ENCODE results near the gene LRRC71.
A peak's percentile ranks its signal among the peaks of the same experiment; 100 is the strongest.
"Not testable (repeated sequence)": the region's sequence is repeated elsewhere in the genome, so short reads cannot be mapped to it uniquely, and the experiment has no call there.

The LRRC71 gene

DNA sequence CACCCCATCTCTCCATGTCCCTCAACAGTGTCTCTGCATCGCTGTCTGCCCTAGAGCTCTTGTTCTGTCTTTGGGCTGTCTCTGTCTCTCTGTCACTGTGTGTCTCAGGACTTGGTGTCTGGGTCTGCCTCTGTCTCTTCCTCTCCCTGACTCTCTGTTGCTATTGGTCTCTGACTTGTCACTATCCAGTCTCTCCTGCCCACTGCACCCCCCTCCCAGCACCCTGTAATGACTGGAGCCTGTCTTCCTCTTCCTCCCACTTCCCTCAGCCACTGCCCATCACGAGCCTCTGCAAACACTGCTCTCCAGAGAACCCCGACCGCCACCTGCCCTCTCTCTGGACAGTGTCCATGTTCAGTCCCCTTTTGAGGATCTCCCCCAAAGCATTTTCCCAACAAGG, 14.8 kb upstream of the LRRC71 start:
- DNase-seq: no peak

DNA sequence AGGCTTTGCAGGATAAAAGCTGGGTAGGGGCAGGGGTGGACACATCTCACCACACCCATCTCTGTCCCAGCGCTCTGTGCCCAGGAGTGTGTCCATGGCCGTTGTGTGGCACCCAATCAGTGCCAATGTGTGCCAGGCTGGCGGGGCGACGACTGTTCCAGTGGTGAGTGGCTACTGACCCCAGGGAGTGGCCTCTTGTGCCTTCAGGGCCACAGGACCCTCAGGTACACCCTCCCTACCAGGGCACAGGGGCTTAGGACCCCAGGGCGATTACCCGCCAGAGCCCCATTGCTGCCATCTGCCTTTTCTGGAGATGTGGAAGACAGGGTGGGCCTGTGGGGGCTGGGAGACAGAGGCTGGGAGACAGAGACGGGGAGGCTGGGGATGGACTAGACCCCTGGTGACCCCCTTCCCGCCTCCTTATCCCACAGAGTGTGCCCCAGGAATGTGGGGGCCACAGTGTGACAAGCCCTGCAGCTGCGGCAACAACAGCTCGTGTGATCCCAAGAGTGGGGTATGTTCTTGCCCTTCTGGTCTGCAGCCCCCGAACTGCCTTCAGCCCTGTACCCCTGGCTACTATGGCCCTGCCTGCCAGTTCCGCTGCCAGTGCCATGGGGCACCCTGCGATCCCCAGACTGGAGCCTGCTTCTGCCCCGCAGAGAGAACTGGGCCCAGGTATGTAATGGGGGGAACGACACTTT, 14.1 kb upstream of the LRRC71 start:
- DNase-seq: no peak

DNA sequence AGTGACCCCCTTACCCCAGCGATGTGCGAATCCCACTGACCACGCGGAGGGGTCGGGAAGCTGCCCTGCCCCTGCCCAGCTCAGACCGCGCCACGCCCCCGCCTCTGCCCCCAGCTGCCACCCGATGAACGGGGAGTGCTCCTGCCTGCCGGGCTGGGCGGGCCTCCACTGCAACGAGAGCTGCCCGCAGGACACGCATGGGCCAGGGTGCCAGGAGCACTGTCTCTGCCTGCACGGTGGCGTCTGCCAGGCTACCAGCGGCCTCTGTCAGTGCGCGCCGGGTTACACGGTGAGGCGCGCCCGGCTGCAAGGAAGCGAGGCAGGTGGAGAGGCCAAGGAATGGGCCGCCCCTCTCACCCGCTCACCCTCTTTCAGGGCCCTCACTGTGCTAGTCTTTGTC, 11.9 kb upstream of the LRRC71 start:
- no peak for DNase-seq

DNA sequence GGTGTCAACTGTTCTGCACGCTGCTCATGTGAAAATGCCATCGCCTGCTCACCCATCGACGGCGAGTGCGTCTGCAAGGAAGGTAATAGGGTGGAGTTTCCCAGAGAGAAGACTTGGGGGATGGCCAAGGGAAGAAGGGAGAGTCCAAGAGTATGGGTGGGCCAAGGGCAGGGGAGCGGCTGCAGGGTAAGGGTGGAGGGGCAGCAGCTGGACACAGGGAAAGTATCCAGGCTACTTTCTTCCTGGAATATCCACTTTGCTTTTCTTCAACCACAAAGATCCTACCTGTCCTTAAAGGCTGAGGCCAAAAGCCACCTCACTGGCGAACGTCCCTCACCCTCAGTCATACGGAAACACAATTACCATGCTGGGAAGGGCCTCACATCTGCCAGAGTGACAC, 11.5 kb upstream of the LRRC71 start:
- no peak for DNase-seq

DNA sequence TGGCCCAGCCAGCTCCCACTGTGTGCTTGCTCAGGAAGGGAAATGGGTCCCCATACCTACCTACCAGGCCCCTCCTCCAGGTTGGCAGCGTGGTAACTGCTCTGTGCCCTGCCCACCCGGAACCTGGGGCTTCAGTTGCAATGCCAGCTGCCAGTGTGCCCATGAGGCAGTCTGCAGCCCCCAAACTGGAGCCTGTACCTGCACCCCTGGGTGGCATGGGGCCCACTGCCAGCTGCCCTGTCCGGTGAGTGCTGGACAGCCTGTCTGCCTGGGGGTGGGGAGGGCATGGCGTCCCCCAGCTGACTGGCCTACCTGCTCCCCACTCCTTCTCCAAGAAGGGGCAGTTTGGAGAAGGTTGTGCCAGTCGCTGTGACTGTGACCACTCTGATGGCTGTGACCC, 10.8 kb upstream of the LRRC71 start:
- no peak for DNase-seq

- no peak for DNase-seq
Measured at GRCh38 chr1:156910309-156910782, 10.1 kb upstream of the LRRC71 start.

DNA sequence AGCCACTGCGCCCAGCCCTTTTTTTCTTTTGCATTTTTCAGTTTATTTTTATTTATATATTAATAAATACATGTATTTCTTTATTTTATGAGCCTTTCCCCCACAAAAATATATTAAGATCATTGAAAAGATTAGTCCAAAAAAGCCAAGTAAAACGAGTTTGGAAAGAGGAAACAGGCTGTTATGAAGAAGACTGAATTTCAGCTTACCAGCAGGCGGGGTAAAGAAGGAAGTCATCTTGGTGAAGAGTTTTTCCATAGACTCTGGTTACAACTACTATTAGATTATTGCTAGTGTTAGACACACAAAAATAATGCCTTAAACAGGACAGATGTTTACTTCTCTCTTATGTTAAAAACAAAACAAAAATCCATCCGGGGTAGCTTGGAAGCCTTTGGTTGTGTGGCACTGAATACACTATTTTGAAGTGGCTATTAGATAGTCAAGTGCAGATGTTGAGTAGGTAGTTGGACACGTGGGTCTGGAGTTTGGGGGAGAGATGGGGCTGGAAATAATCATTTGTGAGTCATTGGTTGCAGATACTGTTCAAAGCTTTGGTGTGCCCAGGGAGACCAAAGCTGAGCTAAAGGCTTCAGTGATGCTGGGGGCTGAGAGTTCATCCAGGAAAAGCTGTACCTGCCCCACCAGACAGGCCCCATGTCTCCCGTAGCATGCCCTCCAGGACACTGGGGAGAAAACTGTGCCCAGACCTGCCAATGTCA, 8.7 kb upstream of the LRRC71 start:
- DNase-seq: no peak

GRCh38 chr1:156912310-156912709, 8.1 kb upstream of the LRRC71 start:
- DNase-seq: no peak

DNA sequence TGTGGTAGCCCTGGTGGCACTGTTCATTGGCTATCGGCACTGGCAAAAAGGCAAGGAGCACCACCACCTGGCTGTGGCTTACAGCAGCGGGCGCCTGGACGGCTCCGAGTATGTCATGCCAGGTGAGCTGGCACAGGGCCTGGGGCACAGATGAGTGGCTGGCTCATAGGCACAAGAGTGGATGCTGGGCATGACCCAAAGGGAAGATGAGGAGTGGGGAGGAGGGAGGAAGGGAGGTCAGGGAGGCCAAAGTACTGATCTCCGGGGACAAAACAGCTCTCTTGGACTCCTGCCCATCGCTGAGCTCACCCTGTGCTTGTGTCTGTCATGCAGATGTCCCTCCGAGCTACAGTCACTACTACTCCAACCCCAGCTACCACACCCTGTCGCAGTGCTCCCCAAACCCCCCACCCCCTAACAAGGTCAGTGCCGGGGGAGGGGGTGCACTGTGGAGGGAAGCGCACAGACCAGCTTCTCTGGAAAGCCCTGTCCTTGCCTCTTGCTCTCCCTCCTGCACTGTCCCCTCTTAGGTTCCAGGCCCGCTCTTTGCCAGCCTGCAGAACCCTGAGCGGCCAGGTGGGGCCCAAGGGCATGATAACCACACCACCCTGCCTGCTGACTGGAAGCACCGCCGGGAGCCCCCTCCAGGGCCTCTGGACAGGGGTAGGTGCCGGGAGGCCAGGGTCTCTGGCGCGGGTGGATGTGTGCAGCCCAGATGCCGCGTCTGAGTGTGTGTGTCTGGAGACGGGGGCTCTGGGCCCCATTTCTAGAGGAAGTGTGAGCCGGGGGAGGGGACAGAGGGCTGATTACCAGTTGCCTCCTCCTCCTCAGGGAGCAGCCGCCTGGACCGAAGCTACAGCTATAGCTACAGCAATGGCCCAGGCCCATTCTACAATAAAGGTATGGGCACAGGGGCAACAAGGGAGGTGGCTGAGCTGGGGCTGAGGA, 7.3 kb upstream of the LRRC71 start:
- DNase-seq: no peak

GRCh38 chr1:156913809-156914387, 6.5 kb upstream of the LRRC71 start:
- DNase-seq: no peak

DNA sequence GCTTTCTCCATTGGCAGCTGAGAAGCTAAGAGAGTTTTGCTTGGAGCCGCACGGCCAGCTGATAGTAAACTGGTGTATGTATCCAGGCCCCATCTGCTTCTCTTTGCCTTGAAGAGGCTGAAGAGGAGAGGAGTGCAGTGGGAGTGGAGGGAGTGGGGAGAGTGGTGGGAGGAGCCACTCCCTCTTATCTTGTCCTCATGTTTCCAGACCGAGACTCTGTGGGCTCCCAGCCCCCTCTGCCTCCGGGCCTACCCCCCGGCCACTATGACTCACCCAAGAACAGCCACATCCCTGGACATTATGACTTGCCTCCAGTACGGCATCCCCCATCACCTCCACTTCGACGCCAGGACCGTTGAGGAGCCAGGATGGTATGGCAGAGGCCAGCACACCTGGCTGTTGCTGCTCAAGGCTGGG, 6.0 kb upstream of the LRRC71 start:
- no peak for DNase-seq

- no peak for DNase-seq
Measured at GRCh38 chr1:156921053-156921529, 659 bp downstream of the LRRC71 start.

DNA sequence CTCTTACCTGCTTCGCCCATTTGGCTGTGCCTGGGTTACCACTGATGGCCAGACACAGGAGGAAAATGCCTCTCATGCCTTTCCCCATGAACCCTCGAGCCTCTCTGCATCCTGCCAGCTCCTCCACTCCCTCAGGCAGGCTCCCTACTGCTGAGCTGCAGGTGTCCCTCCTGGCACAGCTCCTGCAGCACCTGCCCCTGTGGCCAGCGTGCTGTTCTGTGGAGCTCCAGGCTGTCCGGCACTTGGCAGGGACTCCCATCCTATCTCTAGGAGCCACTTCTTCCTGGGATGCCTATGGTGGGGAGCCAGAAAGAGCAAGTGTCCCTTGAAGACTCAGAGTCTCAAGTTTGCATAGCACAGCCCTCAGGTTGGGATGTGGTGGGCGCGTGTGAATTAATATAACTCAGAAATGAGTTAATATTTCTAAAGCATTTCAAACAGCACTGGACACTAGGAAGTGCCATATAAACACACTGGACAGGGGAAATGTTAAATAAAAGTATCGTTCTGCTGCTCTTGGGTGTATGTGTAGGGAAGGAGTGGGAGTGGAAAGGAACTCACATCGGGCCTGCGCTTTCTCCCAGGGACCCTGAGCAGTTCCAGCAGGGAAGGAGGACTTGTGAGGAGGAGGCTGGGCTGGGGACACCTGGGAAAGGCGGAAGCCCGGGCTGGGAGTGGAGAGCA, 2.7 kb downstream of the LRRC71 start:
- no peak for DNase-seq

GRCh38 chr1:156923670-156924477, 3.4 kb downstream of the LRRC71 start:
- DNase-seq: no peak

- DNase-seq: no peak
Measured at GRCh38 chr1:156924478-156925153, 4.2 kb downstream of the LRRC71 start.

DNA sequence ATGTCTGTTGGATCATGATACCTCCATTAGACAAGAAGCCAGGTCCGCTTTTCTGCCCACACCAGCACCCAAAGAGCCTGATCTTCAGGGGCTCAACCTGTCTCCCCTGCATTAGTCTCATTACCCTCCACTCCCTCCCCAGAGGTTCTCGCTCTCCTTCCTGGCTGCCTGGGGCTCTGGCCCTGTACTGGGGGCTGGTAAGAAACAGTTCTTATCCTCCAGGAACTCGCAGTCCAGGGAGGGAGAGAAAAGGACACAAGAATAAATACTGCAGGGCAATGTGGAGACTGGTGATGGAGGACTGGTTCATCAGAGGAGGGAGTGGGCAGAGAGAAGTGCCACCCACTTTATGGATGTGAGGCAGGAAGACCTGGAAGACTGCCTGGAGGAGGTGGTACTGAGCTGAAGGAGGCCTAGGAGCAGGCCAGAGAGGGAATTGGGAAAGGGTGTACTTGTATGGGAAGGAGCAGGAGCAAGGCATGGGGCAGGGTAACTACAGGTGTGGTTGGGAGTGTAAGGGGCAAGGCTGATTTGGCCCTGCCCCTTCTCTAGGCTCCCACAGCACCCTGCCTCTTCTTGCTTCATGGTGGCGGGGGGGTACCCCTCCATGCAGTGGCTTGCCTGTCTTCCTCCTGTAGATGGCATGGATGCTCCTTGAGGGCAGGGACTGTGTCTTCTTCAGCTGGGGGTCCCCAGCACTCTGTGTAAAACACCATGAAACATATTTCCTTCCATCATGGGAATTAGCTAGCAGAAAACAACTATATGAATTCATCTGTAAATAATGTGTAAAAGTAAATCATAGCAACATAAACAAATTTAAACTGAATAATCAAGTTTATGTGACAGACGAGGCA, 5.0 kb downstream of the LRRC71 start:
- no peak for DNase-seq

DNA sequence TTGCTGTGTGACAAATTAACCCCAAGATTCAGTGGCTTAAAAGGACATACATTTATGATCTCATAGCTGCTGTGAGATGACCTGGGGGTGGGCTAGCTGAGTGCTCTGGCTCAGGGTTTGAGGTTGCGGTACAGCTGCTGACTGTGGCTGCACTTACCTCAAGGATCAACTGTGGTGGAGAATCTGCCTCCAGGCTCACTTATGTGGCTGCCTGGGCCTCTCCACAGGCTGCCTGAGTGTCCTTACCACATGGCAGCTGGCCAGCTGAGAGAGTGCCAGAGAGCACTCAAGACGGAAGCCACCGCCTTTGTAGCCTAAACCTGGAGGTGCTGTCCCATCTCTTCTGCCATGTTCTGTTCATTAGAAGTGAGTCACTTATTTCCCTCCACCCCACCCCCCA, 5.7 kb downstream of the LRRC71 start:
- DNase-seq: peak; percentile 41

GRCh38 chr1:156926695-156927094, 6.3 kb downstream of the LRRC71 start:
- not testable (repeated sequence) for DNase-seq

DNA sequence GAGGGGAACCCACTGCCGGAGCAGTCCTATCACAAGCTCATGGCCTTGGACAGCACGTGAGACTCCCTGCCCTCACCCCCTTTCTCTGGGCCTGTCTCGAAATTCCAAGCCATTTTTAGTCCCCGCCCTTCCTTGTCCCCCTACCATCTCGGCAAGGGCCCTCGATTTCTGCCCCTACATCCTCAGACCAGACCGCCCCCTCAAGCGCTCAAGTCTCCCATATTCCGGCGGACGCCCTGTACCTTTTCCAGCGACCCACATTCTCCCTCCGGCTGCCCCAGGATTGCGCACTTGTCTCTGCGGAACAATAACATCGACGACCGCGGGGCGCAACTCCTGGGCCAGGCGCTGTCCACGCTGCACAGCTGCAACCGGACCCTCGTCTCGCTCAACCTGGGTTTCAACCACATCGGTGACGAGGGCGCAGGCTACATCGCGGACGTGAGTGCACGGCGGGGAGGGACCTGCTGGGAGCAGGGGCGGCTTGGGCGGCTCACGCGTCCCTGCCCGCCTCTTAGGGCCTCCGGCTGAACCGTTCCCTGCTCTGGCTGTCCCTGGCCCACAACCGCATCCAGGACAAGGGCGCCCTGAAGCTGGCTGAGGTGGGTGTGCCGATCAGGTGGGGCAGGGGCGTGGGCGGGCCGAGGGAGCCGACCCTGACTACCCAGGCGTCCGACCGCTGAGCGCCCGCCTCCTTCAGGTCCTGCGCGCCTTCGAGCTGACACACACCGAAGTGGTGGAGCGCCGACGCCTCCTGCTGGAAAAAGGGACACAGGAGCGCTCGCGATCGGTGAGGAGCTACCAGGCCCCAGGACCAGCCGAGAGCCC, 7.0 kb downstream of the LRRC71 start:
- DNase-seq: peak; percentile 35
